HepG2 (cell line): ENCODE data around the gene NSD2.

Experiments used
- CBX2 ChIP-seq, 2 experiments: fragments of 200-600 bp in 1 of 2; sonication (generic); formaldehyde crosslinking in 1 of 2; IDR thresholded peaks; 2 replicates each; pipeline versions ENCODE4 v1.7.0 to v1.8.1; 2018 to 2022; ENCODE audit warnings: low read depth in 2 of 2, low read length in 1 of 2, mild to moderate bottlenecking in 1 of 2, missing genetic modification reagents in 1 of 2
- CCAR2 ChIP-seq: fragments of 200-400 bp; formaldehyde crosslinking; optimal IDR thresholded peaks from 2 replicates; pipeline ENCODE3; 2018; ENCODE audit warnings: low read depth, mild to moderate bottlenecking, low read length, moderate library complexity
- CREBL2 ChIP-seq: sonication (generic); formaldehyde crosslinking; IDR thresholded peaks from 2 replicates; pipeline ENCODE4 v1.8.1; 2023; ENCODE audit warnings: missing genetic modification reagents, mild to moderate bottlenecking, borderline replicate concordance
- CTCF ChIP-seq: sonication (generic); formaldehyde crosslinking; IDR thresholded peaks from 2 replicates; pipeline ENCODE4 v1.5.0; 2020; ENCODE audit warnings: mild to moderate bottlenecking, missing genetic modification reagents, moderate library complexity
- HCFC1 ChIP-seq: fragments of 150-350 bp; IDR thresholded peaks from 2 replicates; pipeline ENCODE4 v1.6.1; 2014; ENCODE audit warnings: low read depth, low read length
- HIC2 ChIP-seq: sonication (generic); formaldehyde crosslinking; IDR thresholded peaks from 2 replicates; pipeline ENCODE4 v1.9.0; 2022; ENCODE audit warnings: low read depth, missing genetic modification reagents
- IRF9 ChIP-seq: sonication (generic); formaldehyde crosslinking; IDR thresholded peaks from 2 replicates; pipeline ENCODE4 v1.8.0; 2022; ENCODE audit warnings: missing genetic modification reagents, mild to moderate bottlenecking, borderline replicate concordance
- KMT2B ChIP-seq: IDR thresholded peaks from 2 replicates; pipeline ENCODE4 v1.6.1; 2016; ENCODE audit warnings: missing genetic modification reagents, missing compliant biosample characterization
- ZBTB43 ChIP-seq: sonication (generic); formaldehyde crosslinking; conservative IDR thresholded peaks from 2 replicates; pipeline ENCODE4 v1.4.0; 2020; ENCODE audit warnings: missing genetic modification reagents
- ZNF629 ChIP-seq: sonication (generic); formaldehyde crosslinking; conservative IDR thresholded peaks from 2 replicates; pipeline ENCODE4 v1.5.0; 2020; ENCODE audit warnings: missing genetic modification reagents
- ZNF7 ChIP-seq: IDR thresholded peaks from 2 replicates; pipeline ENCODE4 v1.6.1; 2016; ENCODE audit warnings: missing biosample characterization, missing genetic modification reagents

GRCh38 chr4:1987296-1987695, 116.1 kb downstream of the NSD2 start:
- TF ChIP-seq CCAR2 (no peak), CTCF (CRISPR knock-in tag) (no peak), CREBL2 (no peak), ZNF7 (no peak), ZBTB43 (CRISPR knock-in tag) (no peak), KMT2B (CRISPR knock-in tag) (no peak), HCFC1 (no peak), HIC2 (CRISPR knock-in tag) (no peak), ZNF629 (CRISPR knock-in tag) (no peak), IRF9 (CRISPR knock-in tag) (no peak), CBX2 (IDR thresholded peaks at IDR 0.05; ENCODE audit: low read depth, low read length) (no peak), CBX2 (CRISPR knock-in tag; IDR thresholded peaks at IDR 0.05; ENCODE audit: low read depth) (no peak)
